ENCODE data around the gene WDFY4. TPM values are rescaled to one million over a fixed set of nuclear protein-coding genes. Genes with fewer than 3 reads are reported as not detected.

The WDFY4 gene
- total RNA-seq, 1 donor from 2014 or later: not detected

DNA sequence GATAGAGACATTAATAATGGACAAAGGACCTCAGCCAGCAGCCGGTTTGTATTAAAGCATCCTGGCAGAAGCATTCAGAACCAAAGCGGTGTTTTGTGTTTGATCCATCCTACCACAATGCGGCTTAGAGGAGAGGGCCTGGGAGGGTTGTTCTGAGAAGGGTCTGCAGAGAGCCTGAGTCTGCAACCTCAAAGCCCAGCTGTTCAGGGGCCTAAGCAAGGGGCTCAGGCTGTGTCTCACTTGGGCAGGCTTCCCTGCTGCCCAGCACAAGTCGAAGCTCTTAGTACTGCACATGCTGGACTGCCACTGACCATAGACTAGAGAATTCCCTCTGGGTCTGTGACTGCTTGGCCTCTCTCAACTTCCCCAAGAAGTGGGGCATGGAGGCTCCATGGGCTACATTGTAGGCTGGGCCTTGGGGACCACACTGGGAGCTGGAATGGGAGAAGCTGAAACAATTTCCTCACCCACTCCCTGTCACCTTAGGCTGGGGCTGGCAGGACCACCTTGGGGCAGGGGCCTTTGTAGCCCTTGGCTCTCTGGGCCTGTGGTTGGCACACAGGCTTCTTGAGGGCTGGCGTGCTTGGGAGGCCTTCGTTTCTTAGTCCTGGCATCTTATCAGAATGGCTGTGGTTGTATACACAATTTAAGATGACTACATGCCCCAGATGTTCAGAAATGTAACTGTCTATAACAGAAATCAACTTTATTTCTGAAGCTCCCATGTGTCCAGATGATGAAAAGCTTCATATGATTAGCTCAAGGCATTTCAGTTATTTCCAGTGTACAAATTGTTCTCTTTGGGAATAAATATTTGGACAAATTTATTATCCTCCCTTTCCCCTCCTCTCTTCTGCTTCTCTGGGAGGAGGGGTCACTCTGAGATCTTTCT, 210.5 kb downstream of the WDFY4 start:
- Histone ChIP-seq H3K4me3 (ENCODE audit: low read depth, low read length) (no peak overlapping the region), H3K36me3 (ENCODE audit: control insufficient read depth, insufficient read depth, low read length) (no peaks in the 10 kb centered on the region), H3K27me3 (ENCODE audit: control insufficient read depth, insufficient read depth, low read length) (no peaks in the 10 kb centered on the region)
- TF ChIP-seq, protein P1, sequence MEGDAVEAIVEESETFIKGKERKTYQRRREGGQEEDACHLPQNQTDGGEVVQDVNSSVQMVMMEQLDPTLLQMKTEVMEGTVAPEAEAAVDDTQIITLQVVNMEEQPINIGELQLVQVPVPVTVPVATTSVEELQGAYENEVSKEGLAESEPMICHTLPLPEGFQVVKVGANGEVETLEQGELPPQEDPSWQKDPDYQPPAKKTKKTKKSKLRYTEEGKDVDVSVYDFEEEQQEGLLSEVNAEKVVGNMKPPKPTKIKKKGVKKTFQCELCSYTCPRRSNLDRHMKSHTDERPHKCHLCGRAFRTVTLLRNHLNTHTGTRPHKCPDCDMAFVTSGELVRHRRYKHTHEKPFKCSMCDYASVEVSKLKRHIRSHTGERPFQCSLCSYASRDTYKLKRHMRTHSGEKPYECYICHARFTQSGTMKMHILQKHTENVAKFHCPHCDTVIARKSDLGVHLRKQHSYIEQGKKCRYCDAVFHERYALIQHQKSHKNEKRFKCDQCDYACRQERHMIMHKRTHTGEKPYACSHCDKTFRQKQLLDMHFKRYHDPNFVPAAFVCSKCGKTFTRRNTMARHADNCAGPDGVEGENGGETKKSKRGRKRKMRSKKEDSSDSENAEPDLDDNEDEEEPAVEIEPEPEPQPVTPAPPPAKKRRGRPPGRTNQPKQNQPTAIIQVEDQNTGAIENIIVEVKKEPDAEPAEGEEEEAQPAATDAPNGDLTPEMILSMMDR (IDR thresholded peaks at IDR 0.05; ENCODE audit: insufficient read depth, low read length, poor library complexity, severe bottlenecking): no peak
- no peak for DNase-seq (ENCODE audit: low read depth)

DNA sequence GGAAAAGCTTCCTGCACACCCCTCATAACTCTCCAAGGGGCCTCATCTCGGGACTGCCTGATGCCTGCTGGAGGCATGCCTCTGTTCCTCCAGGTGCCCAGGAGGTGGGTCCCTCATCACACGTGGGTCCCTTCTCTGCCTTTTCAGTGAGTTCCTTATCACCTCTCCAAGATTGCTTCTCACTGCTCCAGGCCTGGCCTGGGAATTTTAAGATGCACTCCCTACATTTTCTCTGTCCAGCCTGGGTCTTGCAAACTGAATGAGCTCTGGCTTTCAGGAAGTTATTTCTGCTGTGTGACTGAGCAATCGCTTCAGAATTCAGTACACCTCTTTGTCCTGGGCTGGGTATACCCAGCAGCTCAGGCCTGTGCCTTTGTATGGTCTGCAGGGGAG, 211.1 kb downstream of the WDFY4 start:
- TF ChIP-seq, protein P1 (IDR thresholded peaks at IDR 0.05; ENCODE audit: insufficient read depth, low read length, poor library complexity, severe bottlenecking): no peak
- Histone ChIP-seq H3K27me3 (ENCODE audit: control insufficient read depth, insufficient read depth, low read length) (no peaks in the 10 kb centered on the region), H3K4me3 (ENCODE audit: low read depth, low read length) (no peak overlapping the region), H3K36me3 (ENCODE audit: control insufficient read depth, insufficient read depth, low read length) (no peaks in the 10 kb centered on the region)
- no peak for DNase-seq (ENCODE audit: low read depth)

GRCh38 chr10:48896756-48897440, 212.2 kb downstream of the WDFY4 start:
- no peak for DNase-seq (ENCODE audit: low read depth)
- TF ChIP-seq, protein P1 (IDR thresholded peaks at IDR 0.05; ENCODE audit: insufficient read depth, low read length, poor library complexity, severe bottlenecking): no peak
- H3K27me3 ChIP-seq (ENCODE audit: control insufficient read depth, insufficient read depth, low read length): no peaks in the 10 kb centered on the region

DNA sequence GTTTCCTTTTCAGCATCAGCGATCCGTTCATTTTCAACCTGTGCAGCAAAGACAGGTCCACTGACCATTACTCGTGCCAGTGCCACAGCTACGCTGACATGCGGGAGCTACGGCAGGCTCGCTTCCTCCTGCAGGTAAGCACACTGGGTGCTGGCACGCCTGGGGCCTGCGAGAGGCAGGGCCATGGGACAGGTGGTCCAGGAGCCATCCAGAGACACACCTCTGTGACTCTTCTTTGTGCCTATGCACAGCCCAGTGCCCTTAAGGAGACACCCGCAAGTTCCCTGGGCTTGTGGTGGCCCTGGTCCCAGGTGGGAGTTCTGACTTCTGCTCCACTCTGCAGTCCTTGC, 212.7 kb downstream of the WDFY4 start:
- no peak overlapping the region for H3K4me3 ChIP-seq (ENCODE audit: low read depth, low read length)
- no peak for DNase-seq (ENCODE audit: low read depth)
- no peaks in the 10 kb centered on the region for H3K27me3 ChIP-seq (ENCODE audit: control insufficient read depth, insufficient read depth, low read length)
- TF ChIP-seq, protein P1 (IDR thresholded peaks at IDR 0.05; ENCODE audit: insufficient read depth, low read length, poor library complexity, severe bottlenecking): no peak
- H3K36me3 ChIP-seq (ENCODE audit: control insufficient read depth, insufficient read depth, low read length): no peaks in the 10 kb centered on the region

More at GRCh38 chr10:48896756-48897440, 212.2 kb downstream of the WDFY4 start:
- H3K4me3 ChIP-seq (ENCODE audit: low read depth, low read length): no peak overlapping the region
- no peaks in the 10 kb centered on the region for H3K36me3 ChIP-seq (ENCODE audit: control insufficient read depth, insufficient read depth, low read length)

GRCh38 chr10:48898426-48898825, 213.8 kb downstream of the WDFY4 start:
- TF ChIP-seq, protein P1 (IDR thresholded peaks at IDR 0.05; ENCODE audit: insufficient read depth, low read length, poor library complexity, severe bottlenecking): no peak
- DNase-seq (ENCODE audit: low read depth): no peak
- H3K4me3 ChIP-seq (ENCODE audit: low read depth, low read length): no peak overlapping the region
- H3K27me3 ChIP-seq (ENCODE audit: control insufficient read depth, insufficient read depth, low read length): no peaks in the 10 kb centered on the region
- H3K36me3 ChIP-seq (ENCODE audit: control insufficient read depth, insufficient read depth, low read length): no peaks in the 10 kb centered on the region
